CD4-positive, alpha-beta T cell treated with Interleukin-21 for 1 hour (primary cell): Measurements from ENCODE around the gene EXOC6B.

Source experiments
- DNase-seq: peaks from one replicate; pipeline ENCODE4 v3.0.0-alpha.2; 2020

Gene EXOC6B

DNA sequence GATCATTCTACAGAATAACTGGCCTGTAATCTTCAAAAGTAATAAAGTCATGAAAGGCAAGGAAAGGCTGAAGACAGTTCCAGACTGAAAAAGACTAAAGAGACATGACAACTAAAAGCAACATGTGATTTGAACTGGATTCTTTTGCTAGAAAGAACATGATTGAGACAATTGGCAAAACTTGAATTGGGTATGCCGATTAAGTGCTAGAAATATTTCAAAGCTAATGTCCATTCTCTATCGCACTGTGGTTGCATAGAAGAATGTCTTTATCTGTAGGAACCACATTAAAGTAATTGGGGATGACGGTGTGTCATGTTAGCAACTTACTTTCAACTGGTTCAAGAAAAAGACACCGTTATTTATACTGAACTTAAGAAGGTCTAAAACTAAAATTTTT is 98.5 kb downstream of the EXOC6B start:
- no peak for DNase-seq

DNA sequence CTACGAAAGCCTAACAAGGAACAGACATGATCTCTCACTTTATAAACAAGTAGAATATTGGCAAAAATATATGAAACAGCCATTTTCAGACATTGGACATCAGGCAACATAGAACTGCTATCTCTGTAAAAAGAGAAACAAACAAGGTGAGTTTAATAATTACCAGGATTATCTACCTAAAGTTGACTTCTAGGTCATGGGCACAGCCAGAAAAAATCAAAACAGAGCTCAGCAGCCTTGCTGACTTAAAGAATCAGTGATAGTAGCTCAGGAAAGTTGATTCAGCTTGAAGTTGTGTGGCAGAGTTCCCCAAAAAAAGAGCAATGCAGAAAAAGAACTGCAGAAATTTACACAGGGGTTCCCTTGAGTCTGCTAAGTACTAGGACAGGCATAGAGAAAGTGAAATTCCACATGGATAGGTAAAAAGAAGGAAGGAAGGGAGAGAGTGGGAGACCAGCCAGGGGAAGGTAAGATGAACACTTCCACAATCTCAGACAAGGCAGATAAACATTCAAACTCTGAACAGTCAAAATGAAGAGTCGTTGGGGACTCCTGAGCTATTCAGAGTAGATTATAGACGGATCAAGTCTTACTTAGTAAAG is 102.0 kb downstream of the EXOC6B start:
- DNase-seq = no peak

DNA sequence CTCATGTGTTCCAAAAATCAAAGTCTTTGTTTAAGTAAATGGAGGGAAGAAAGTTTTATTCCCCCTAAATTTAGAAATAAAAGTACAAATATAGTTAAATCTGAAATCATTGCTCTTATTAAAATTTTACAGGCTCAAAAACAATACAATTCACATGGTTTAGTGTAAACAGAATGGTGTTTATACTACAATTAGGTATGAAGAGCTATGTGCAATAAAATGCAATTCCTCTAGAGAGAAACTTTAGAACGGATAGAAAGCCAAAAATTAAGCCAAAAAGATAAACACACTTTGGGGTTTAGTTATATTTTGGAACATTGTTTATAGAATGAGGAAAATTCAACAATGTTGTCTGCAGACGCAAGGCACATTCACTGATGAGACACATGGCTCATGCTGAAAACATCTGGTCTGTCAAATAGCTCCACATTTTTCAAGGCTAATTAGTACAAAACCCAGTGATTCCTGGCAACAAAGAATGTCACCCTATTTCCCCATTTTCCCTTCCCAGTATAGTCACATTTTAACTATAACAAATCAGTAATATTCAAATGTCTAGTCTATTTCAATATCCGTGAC is 103.3 kb downstream of the EXOC6B start:
- DNase-seq = no peak

DNA sequence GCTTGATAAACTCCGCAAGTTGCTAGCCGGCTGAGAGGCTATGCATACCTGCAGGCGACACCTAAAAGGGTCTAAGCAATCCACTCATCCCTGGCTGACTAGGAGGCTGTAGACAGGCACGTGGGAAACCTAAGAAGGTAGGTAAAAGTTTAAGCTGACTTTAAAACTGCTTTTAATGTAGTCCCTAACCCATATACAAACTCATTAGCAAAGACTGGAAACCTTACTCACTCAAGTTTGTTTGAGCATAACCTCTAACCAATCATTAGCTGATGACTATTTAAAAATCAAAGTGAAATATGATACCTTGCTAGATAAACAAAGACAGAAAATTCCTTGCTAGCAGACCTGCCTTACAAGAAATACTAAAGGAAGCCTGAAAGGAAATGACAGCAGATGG is 106.4 kb downstream of the EXOC6B start:
- no peak for DNase-seq

DNA sequence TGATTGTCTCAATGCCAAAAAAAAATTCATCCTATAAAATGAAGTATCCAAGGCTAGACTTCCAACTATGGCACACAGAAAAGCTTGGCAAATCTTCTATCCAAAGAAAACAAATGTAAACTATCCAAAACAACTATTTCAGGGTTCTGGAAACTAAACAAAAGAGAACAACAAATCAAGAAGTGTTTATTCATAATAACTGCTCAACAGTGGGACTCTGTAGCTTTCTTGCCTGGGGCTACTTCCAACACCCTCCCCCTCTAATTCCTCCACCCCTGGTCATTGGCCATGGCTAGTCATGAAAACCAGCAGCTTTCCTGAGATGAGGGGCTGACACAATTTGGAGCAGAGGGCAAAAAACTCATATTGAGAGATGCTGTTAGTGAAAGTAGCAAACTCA is 107.0 kb downstream of the EXOC6B start:
- DNase-seq = no peak

DNA sequence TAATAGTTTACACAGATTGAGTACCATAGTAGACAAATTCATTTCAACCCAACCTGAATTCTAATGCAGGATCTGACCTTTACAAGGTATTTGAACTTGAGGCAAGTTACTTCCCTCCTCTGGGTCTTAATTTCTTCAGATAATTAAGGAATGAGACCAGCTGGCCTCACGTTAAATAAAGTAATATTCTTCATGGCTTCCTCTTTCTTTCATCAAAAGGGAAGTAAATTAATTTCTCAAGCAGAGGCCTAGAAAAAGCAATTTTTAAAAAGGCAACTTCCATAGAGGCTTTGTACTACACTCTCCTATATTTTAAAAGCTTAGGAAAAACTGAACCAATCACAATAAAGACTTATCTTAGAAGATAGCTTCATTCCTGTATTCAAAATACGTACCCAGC is 109.2 kb downstream of the EXOC6B start:
- no peak for DNase-seq

DNA sequence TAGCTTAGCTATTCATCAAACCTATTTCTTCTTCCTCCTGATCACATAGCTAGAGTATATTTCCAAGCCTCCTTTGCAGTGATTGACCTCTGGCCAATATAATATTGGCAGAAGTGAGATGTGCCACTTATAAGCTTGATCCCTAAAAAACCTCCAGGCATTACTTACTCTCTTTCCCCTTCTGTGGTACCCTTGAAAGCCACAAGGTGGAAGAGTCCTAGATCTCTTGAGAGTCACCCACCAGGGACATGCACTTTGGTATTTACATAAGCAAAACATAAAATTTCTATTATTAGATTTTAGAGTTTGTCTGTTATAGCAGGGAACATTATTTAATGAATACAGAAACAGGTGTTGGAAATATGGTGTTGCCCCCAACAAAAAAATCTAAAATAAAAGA is 112.0 kb downstream of the EXOC6B start:
- no peak for DNase-seq

DNA sequence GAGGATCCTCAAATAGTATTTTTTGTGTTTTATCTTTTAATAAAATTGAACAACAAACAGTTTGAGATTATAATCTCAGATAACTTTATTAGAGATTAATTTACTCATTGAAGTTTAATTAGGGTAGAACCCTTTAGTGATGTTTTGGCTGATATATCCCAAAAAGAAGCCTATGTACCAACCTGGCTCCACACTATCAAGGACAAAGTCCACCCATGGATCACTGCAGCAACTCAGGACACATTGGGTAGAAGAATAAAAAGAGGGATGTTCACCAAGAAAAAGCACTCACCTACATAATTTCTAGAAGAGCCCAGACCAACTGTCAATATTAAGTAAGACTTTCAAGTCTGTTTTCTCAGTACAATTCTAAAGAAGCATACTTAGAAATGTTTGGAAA is 112.9 kb downstream of the EXOC6B start:
- DNase-seq = no peak

DNA sequence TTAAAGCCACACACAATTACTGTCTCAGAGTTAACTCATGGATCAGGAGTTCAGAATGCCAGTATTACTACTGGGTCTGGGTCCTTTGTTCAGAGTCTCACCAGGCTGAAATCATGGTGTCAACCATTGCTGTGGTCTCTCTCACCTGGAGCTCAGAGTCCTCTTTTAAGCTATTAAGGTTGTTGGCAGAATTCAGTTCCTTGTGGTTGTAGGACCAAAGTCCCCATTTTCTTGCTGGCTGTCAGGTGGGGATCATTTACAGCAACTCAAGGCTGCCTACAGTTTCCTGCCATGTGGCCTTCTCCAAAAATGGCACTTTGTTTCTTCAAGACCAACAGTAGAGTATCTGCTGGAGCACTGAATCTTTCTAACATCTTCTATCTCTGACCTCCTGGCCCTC is 113.5 kb downstream of the EXOC6B start:
- no peak for DNase-seq

DNA sequence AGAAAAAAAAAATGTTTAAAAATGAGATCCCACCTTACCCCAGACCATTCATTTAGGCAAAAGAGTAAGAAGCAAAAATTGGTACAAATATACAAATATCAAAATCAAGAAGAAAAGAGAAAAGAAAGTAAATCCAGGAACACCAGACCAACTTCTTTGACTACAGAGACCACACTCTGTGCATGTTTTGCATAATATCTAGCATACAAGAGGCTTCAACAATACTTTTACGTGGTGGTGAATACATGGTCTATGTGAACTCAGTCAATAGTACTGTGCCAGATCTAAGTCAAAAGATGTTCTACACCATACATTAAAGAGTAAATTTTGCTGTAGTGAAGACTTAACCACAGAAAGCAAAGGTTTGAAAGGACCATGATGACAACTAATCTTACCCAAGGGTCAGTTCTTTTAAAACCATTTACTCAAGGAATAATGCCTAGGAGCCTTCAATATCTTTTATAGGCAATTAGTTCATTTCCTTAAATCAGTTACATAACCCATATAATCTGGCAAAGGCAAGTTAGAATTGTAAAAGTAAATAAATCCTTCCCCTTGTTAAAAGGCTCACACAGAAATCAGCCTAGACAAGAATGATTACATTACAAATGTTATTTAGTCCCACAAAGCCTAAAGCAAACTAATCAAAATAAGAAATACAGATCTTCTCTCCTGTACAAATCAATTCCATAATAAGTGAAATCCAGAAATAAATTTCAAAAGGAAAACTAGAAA is 115.2 kb downstream of the EXOC6B start:
- DNase-seq = no peak

DNA sequence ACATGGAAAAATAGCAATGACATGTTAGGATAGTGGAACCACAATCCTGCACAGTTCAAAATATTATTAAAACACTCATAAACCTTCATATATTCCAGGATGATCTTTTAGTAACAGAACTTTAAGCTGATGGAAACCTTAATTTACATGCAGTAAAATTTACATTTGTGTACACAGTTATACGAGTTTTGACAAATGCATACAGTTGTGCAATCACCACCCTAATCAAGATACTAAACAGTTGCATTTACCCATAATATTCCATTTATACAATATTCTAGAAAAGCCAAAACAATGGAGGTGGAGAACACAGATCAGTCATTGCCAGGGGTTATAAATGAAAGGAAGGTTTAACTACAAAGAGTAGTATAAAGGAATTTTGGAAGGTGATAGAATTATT is 117.6 kb downstream of the EXOC6B start:
- no peak for DNase-seq

DNA sequence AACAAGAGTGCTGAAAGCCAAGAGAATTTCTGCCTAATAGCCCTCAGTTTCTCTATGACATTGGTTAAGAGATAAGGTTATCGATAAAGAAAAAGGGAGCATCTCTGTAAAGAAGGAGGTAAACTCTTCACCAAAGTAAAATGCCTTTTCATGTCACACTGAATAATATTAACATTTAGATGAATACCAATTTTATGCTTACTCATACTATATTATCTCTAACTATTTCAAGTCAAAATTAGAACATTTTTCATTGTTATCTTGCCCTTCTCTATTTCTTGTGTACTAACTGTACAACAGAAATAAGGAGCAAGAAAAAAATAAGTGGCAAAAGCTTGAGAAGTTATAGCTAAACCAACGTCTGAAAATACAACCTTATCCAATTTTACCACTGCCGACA is 127.5 kb downstream of the EXOC6B start:
- DNase-seq = no peak

DNA sequence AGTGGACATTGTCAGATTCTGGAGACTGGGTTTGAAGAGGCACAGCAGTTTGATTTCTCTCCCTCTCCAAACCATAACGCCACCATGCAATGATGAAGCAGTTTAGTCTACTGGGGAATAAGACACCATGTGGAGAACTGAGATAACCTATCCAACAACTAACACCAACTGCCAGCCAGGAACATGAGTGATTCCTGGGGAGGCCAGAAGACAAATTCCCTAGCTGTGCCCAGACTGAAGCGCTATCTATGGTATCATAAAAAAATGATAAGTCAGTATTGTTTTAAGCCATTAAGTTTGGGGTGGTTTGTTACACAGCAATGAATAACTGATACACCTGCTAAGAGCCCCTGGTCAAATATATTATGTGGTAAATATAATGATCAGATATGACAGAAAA is 129.3 kb downstream of the EXOC6B start:
- DNase-seq = no peak

DNA sequence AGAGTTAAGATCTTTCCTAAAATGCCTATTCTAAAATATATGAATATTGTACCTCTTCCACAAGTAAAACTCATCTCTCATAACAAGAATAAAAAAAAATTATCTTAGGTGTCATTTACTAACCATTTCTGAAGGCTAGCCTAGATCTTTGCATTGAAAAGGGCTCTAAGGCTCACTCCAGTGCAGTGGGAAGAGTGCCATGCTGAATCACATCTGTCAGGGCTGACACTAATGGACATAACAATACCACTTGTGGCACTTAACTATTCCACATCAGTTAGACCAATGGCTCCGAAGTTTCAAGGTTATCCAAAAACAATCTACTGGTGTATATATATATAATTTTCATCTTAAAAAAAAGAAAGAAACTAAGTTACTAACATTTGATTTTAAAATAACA is 130.2 kb downstream of the EXOC6B start:
- no peak for DNase-seq

DNA sequence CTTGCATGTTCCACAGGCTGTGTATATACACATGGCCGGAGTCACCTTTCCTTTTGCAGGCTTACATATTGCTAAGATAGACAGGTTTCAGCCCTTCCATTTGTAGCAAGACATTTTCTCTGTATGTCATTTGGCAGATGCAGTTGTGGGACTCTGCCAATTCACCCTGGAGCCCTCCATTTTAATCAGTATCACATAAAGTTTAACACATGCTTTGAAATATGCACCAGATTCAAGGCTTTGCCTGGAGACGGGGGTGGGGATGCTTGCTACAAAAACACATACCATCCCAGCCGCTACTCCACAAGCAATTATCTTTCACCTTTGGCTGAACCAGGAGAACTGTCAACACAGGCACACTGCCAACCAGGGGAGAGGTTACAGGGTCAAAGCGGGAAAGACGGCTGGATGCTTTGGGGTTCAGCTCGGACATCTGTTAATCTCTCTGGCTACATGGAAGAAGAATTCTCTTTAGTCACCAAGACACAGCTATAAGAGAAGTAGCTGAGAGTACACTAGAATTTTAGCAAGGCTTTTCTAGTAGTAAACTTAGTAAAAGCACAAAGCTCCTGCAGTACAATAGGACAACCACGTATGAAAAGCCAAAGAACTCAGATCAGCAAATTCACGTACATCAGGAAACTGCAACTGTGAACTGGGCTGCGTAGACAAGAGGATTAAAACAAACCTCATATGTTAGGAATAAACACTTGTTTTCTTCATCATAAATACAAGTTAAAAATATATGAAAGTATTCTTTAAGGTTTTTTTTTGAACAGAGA is 130.9 kb downstream of the EXOC6B start:
- DNase-seq = no peak

DNA sequence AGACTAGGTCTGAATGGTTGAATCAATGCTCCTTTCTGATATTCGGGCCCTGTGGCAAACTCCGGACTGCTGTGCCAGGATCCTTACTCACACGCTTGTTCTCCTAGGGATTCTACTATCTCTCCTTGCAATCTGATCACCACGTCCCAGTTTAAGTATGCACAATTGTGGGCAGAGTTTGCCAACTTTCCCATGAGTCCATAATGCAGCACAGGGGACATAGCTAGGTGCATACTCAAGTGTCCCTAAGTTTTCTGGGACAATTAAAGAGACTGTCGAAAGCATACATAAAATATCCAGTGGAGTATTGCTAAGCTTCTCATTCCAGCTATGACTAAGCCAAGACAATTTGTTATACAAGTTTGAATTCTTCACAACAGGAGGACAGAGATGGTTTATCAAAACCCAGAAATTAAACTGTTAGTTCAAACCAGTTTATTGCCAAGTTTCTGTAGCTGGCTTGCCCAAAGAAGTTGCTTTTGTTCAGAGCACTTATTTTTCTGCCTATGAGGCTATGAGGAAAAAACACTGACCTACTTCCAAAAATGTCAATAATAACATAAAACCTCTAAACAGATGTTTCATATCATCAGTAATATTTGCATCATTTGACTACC is 136.1 kb downstream of the EXOC6B start:
- DNase-seq = no peak

DNA sequence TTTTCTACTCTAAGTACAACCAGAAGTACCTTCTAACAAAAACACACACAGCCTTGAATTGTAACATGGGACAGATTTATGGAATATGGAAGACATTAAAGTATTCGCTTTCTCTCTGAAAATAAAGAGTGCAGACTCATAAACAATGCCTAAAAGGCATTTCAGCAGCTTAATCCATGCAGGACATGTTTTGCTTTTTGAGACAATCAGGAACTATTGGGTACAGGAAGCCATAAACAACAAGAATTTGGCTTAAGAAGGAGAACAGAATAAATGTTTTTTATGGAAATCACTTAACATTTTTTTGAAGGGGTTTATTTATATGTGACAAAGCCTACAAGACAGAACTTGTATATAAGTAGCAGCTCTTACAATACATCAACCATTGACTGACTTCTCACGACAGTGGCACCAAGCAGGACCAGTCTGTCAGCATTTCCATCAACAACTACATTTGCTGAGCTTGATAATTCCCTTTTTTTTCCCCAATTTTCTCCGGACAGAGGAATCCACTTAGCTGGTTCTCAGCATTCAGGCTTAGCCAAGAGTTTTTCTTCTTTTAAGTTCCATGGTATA is 140.1 kb downstream of the EXOC6B start:
- no peak for DNase-seq

DNA sequence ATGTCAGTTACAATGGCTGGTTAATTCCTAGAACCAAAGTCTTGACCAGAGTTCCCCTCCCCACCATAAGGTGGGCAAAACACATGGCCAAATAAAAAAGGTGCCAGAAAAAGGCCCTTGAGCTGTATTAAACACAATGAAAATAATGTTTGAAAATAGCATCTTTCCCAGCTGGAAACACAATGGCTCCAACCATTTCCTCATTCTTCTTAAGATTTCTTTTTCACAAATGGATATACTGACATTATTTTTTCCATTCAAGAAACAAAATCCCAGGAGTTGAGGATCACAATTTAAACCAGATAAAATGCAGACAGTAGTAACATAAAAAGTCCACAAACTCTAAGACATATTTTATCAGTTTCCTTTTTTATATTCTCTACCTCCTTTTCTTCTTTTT is 143.8 kb downstream of the EXOC6B start:
- no peak for DNase-seq

DNA sequence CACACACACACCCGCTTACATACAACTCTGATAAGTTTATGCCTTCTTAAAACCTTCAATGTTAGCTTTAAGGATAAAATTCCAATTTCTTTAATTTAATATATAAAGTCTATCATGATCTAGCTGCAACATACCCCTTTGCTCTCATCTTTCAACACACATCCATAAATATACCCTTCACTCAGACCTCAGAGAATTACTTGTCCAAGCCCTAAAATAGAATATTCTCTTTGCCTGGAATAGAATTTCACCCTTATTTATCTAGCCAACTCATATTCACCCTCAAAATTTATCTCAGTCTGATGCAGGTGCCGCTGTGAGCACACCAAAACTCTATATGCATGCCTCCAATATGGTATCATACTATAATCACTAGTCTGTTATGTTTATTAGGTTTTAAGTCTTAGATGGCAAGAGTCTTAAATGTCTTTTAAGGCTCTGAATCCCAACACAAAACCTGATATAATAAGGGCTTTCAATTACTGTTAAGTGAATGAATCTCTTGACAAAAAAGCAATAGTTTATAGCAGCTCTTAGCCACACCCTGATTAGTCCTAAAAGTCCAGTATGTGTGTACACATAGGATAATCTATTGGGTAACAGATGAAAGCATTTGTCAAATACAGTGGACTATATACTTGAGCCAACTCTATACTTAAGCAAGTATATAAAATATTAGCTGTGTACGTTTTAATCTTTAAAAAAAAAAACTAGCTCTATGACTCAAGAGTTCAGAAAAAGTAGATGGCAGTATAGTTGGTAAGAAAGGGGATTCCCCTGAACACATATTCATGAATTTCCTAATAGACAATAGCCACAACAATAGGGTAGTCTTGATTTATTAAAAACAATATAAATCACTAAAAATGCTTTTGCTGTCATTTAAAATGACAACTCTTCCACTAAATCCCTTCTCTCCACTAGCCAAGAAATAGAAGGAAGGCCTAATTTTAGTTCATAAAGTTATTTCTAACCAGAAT is 144.5 kb downstream of the EXOC6B start:
- DNase-seq = no peak

DNA sequence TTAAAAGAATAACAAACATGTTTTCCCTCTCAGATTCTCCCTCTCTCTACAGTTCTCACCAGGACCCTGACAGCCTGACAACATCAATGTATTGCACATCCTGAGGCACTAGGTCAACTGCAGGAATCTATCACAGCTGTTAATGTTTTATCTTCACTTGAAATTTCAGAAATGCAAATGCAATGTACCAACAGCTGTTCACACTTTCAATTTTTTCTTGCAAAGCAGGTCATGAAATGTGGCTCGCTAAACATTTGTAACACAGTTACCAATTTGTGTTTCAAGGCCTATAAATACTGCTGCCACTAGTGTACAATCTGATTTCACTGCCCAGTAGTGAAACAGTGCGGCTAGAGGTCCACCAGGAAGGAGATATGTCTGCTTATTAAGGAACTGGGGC is 147.8 kb downstream of the EXOC6B start:
- no peak for DNase-seq

DNA sequence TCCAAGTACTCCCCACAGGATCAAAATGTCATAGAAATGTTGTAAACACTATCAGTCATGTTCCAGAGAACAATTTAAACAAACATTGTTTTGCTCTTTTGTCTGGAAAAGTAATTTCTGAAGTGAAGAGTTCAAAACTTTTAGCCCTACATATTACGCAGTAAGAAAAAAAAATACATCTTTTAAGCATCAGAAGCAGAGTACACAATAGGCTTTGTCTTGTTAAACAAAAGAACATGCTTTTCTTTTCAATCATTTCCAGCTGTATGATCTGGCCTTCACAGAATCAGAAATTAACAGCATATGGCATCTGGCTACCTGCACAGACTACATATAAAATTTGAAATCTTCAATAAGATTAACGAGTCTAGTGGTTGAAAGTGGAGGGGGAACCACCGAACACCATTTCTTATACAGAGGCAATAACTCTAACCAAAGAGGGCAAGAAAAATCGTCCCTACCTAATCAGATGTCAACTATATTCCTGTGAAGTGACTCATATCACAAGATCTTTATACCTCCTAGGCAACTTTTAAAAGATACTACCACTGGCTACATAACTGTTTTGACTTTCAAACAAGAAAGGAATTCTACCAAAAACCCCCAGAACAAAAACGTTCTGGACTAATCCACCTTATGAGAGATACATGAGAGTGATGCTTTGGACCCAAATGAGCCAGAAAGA is 149.3 kb downstream of the EXOC6B start:
- no peak for DNase-seq
